AG09319 (cell line): ENCODE results near the gene PABPN1L.
"Not testable (repeated sequence)": the region's sequence is repeated elsewhere in the genome, so short reads cannot be mapped to it uniquely, and the experiment has no call there.

Experiments
- DNase-seq: peaks from one replicate; pipeline ENCODE4 v3.0.0-alpha.2; 2010; ENCODE audit warnings: low read depth; ENCODE audit errors: extremely low read depth
- CTCF ChIP-seq: IDR thresholded peaks from 2 replicates; pipeline ENCODE4 v1.5.1; 2011; ENCODE audit warnings: low read depth, mild to moderate bottlenecking, inconsistent platforms, low read length, moderate library complexity

PABPN1L gene

GRCh38 chr16:88893127-88893968 is 26.9 kb upstream of the PABPN1L start:
- no peak for DNase-seq
- TF ChIP-seq CTCF, result no peak

- no peak for DNase-seq
- TF ChIP-seq CTCF, result no peak
Observed at GRCh38 chr16:88892065-88892464, 25.6 kb upstream of the PABPN1L start.

GRCh38 chr16:88891083-88891482 is 24.6 kb upstream of the PABPN1L start:
- DNase-seq, result no peak
- TF ChIP-seq CTCF, result no peak

- not testable (repeated sequence) for DNase-seq
Observed at GRCh38 chr16:88889702-88890352, 23.4 kb upstream of the PABPN1L start.

- DNase-seq, result no peak
- TF ChIP-seq CTCF, result no peak
Observed at GRCh38 chr16:88888461-88889387, 22.3 kb upstream of the PABPN1L start.

- no peak for TF ChIP-seq CTCF
- no peak for DNase-seq
Observed at GRCh38 chr16:88888057-88888456, 21.6 kb upstream of the PABPN1L start.

GRCh38 chr16:88886845-88887521 is 20.5 kb upstream of the PABPN1L start:
- DNase-seq, result peak; percentile 51
- peak; percentile 35 for TF ChIP-seq CTCF
